GM21381 (cell line): ENCODE results near the gene CREB3L2.
A peak's percentile ranks its signal among the peaks of the same experiment; 100 is the strongest.
"Not testable (repeated sequence)": the region's sequence is repeated elsewhere in the genome, so short reads cannot be mapped to it uniquely, and the experiment has no call there.

ENCODE experiments used
- ATAC-seq: cut with Tn5 transposase; IDR thresholded peaks from one replicate; pipeline ENCODE4 v1.9.1; 2021; ENCODE audit warnings: mild to moderate bottlenecking, moderate library complexity; ENCODE audit not compliant: unreplicated experiment

The CREB3L2 gene

DNA sequence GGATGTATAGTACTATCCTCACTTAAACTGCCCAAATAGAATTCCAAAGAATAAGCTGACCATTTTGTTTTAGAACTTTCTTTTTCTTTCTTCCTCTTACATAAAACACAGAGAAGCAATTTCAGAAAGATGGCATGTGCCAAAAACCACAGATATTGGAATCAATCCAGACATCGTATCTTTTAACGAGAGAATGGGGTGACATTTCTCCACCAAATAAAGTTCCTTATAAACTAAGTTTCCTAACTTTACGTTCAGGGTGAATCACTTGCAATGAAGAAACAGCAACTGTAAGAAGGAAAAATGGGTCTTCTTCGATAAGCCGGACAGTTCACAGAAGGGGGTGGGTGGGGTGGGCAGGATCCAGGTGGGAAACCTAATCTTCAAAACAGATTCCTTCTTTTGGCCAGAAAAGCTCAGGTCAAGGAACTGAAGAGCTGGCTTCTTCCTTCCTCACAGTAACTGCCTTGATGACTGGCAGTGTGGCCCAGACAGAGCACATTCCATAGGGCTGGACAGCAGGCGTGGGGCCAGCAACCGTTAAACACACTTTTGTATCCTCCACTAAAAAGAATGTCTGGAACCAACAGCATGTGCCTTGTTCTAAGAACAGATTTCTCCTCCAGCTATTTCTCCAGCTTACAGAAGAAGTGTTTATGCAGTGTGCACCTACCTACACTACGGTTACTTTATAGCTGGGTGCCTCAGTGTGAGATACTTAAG lies 31.5 kb downstream of the CREB3L2 start:
- ATAC-seq, result no peak

DNA sequence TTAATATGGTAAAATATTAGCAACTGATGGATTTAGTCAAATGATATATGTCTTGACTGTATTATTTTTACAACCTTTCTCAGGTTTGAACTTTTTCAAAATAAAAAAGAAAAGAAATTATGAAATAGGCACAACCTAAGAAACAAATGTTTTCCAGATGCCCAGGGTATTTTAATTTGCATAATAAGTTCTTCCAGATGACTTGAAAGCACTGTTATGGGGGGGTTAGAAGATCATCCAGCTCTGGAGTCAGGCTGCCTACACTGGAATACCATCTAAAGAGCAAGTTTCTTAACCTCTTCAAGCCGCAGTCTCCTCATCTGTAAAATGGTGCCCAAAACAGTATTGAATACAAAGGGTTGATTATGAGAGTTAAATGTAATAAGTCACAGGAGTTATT lies 32.1 kb downstream of the CREB3L2 start:
- no peak for ATAC-seq

DNA sequence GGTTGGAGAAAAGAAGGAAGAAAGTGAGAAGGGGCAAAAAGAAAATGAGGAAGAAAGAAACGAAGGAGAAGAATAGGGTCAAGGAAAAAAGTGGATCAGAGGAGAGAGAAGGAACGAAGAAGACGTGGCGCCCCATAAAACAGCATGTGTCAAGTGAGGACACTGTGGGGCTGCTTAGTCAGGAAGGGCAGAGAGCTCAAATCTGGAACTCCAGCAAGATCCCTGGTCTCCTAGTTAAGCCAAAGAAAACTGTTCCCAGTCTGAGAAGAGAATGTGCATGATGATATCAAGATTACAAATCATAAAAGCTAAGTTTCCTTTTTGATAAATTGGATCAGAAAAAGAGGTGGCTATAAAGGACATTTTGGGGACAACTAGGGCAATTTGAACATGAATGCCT lies 33.0 kb downstream of the CREB3L2 start:
- ATAC-seq, result no peak

DNA sequence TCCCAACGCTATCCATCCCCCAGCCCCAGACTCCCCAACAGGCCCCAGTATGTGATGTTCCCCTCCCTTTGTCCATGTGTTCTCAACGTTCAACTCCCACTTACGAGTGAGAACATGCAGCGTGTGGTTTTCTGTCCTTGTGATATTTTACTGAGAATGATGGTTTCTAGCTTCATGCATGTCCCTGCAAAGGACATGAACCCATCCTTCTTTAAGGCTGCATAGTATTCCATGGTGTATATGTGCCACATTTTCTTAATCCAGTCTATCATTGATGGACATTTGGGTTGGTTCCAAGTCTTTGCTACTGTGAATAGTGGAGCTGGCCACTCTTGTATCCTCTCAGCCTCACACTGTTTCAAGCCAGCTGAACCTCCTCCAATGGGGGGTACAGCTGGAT lies 33.5 kb downstream of the CREB3L2 start:
- ATAC-seq, result not testable (repeated sequence)

DNA sequence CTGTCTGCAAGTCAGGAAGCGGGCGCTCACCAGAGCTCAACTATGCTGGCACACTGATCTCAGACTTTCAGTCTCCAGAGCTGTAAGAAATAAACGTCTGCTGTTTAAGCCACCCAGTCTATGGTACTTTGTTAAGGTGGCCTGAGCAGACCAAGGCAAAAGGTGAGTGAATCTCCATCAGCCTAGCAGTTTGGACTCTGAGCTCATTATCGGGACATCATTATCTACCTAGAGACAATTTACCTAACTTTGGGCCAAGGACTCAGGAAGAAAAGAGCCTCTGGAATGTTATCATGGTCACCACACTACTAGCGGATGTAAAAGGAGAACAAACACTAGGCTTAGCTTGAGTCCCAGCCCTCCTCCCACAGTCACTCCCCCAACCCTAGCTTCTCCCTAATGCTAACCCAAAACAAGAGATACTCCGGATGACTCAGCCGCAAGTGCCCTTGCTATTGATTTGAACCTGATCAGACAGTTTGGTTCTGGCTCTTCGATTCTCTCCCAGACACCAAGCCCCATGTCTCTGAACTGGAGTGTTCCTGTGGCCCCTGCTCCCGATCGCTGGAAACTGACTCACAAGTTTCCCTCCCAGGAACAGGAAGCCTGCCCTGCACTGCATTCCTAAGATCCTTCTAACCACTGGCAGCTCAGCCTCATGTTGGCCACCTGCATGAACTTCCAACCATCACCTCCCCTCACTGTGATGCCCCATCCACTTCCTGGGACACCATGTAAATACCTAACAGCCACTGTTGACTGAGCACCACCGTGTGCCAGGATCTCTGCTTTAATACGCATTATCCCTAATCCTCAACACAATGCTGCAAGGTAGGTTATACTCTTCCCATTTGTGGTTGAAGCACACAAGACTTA lies 34.5 kb downstream of the CREB3L2 start:
- ATAC-seq, result no peak

DNA sequence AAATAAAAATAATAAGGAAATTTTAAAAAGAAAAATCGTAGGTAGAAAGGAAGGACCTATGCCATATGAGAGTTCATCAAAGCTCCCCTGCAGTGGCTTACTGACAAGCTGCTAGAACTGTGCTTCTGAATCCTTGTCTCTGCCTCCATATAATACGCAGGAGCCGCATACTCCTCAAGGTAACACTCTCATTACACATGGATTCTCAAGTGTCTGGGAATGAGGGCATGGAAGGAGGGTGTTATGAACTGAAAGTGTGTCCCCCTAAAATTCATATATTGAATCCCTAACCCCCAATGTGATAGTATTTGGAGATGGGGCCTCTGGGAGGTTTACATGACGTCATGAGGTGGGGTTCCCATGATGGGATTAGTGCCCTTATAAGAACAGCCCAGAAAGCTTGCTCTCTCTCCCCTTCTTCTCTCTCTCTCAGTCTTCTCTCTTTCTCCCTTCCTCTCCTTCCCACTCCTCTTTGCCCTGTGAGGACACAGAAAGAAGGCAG lies 35.2 kb downstream of the CREB3L2 start:
- ATAC-seq, result no peak

DNA sequence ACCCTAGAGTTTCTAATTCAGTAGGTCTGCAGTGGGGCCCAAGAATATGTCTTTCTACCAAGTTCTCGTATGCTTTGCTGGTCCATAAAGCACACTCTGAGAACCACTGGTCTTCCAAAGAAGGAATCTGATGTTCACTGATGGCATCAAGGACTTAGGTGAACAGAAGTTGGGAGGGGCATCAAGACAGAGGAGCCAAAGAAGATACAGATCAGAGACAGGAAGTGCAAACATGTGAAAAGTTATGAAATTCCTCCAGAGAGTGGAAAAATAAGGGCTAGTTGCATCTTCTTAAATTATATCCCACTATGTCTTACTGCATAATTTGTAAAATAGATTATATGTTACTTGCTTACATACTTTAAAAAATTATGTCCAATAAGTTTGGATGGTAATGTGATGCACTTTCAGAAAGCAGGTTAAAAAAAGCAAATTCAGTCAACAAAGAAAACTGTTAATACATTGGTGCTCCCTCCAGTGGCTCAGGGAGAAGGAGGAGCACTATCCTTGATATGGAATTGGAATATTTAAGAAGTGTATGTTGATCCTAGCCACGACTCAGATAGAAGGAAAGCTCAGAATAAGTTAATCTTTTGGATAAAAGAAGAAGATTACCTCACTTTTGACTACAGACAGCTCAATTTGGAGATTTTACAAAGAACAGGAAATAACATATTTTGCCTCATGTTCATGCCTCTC lies 35.8 kb downstream of the CREB3L2 start:
- ATAC-seq, result no peak

DNA sequence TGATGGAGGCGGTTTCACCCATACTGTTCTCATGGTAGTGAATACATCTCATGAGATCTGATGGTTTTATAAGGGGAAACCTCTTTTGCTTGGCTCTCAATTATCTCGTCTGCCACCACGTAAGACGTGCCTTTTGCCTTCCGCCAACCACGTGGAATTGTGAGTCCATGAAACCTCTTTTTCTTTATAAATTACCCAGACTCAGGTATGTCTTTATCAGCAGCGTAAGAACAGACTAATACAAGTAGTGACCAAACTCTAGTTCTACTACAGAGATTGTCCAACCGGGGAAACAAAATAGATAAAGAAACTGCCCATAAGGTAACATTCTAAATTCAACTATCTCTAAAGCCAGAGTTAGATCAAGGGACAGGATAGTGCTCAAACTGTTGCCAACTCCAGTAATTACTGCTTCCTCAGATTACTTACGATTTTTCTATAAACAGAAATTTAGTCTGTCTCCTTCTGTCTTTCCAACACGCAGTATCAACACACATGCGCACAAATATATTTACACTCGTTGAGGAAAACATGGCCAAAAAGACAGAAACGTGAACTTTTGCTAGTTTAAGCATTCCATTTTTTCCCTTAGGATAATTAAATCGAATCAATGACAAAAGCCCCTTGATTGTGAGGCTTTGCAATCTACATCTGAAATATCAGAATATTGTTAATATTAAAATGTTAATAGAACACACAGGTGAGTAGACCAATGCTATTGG lies 36.9 kb downstream of the CREB3L2 start:
- ATAC-seq, result no peak

DNA sequence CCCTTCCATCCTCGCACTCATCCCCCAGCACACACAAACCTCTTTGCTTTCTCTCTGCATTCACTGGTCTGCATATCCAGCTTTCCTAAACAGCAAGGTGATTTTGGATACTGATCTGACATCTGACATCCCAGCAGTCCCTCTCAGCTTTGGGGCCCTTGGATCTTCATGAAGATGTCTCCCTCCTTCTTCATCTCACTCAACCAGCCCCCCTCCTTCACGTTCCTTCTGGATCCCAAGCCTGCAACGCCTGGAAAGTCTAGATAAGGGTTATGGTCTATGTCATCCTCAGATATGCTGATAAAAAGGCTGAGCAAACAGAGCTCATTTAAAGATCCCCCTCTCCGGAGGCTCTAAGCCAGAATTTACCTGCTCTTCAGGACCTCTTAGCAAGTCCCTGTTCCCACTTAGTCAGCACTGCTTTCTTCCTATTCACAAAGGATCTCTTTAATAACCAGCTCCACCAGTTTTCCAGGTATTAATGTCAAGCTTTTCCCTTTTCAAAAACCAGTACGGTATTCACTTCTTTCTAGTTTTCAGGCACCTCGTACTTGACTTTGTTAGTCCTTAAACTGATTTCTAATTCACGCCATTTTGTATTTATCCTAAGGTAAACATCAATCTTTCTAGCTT lies 38.9 kb downstream of the CREB3L2 start:
- no peak for ATAC-seq

DNA sequence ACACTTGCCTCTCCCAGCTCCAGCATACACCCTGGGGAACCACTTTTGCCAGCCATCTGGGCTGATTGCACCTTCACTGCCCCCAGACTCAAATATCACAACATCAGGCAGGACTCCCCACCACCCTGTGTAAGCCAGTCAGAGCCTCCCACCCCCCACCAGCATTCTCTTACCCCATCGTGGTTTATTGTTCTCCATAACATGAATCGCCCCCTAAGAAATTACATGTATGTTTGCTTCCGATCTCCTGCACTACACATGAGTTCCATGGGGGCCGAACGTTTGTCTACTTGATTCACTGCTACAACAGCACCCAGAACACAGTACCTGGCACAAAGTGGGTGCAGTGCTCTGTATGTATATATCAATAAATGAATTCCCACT lies 39.4 kb downstream of the CREB3L2 start:
- no peak for ATAC-seq

DNA sequence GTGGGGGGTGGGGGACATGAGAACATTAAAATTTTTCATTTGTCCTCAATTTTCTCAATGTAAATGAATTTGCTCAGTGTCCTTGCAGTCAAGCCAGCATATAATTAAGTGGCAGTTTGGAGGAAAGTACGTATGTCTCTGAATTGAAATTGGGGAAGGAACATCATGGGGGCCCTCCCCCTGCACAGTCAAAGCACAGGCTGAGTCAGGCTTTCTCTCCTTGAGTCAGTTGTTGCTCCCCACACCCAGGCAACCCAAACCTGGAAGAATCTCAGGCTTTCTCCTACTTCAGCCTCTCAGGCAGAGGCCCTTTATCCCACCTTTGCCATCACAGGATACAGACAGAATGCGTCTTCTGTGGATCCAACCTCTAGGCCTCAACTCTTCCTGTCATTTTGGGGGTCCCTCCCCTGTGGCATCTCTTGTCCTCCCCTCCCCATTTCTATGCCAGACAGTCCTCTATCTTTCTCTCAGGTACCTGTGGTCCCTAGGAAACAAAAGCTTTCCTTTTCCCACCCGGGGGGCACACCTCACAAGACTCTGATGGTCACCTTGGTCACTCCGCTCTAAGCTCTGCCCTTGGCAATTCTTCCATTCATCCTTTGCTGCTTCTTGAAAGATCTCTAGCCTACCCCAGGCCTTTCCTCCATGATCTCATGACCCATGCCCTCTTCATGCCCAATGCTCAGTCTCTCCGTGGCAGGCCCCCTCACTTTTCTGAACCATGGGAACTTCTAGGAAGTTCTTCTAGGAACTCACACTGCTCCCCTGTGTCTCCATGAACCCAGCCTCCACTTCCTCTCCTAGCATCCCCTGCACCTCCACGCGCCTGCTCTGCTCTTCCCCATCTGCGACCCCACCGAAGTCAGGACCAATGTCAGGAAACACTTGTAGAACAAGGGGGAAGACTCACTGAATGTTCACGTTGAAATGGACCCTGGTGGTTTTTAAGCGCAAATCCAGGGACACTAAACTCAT lies 40.4 kb downstream of the CREB3L2 start:
- ATAC-seq, result no peak

DNA sequence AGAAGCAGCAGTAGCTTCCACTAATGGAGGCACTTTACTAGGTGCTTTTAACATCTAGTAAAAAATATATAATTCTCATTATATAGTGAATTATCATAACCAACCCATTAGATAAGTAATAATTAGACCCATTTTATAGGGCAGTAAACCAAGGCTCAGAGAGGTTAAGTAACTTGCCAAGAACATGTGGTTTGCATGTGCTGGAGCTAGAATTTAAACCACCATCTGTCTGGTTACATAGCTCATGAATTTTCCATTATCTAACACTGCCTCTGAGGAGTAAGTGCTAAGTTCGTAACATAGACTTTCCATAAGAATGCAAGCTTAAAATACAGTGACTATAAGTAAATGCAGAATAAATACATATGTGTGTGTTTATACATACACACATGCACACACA lies 41.9 kb downstream of the CREB3L2 start:
- ATAC-seq, result no peak

DNA sequence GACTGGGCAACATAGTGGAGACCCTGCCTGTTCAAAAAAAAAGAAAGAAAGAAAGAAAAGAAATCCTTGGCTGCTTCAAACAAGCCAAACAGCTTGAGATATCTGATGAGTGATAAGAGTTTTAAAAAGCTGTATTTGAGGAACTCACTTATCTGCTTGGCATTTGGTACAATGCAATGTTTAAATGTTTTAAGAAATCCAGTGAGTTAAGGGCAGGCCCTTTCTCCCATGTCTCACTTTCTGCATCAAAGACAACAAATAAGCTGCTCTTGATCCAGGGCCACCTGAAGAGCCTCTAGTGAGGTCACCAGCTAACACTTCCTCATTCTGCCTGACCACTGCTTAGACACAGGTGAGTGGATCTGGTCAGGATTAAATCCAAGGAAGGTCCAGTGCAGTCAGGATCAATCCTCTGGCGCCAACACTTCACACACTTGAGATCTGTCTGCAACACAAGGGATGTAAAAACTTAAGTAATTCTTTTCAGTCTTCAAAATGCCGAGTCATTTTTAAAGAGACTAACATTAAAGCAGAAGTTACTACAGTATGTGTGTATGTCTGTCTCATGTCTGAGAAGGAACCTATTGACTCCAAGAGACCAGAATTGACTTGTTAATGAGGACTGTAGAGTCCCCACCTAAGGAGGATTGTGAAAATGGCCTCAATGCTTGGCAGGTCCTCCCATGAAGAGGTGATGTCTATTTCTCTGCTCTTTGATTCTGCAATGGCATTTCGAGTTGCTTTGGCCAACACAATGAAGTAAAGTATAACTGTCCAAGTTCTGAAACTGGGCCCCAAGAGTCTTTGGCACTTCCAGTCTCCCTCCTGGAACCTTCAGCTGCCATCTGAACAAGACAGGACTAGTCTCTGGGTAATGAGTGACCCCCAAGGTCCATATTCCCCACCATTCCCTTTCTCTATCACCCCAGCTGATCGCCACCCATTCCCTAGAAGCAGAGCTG lies 43.1 kb downstream of the CREB3L2 start:
- peak; percentile 49 for ATAC-seq

DNA sequence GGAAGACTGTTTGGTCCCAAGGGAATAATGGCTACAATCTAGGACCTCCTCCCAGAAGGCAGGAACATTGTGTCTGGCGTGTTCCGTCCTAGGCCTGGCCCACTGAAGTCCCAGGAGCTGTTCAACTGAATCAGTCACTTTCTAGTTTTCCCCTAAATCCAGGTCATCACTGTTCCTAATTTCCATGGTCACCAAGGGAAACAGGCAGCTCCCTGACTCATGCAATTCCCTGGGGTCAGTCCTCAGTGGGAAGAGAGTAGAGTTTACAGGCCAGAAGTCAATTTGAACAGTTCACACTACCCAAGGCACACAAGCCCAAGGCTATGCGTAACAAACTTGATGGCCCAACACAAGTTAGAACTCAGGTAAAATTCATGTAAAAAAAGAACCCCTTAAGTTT lies 44.0 kb downstream of the CREB3L2 start:
- no peak for ATAC-seq

DNA sequence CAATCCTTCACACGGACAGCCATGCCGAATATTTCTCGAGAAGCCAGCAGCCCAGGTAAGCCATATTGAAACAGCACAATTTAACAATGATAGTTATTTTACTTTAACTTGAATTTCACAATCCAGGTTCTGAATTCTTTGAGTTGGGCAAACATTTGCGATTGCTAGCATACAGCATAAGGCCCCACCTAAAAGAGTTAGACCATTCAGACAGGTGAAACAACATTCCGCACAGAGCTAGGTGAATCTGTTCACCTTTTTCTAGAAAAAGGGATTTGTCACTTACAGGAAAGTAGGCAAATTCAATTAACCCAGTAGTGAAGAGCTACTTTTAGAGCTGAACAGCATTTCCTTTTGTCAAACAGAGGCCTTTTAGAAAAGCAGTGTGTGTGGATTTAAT lies 45.3 kb downstream of the CREB3L2 start:
- no peak for ATAC-seq

DNA sequence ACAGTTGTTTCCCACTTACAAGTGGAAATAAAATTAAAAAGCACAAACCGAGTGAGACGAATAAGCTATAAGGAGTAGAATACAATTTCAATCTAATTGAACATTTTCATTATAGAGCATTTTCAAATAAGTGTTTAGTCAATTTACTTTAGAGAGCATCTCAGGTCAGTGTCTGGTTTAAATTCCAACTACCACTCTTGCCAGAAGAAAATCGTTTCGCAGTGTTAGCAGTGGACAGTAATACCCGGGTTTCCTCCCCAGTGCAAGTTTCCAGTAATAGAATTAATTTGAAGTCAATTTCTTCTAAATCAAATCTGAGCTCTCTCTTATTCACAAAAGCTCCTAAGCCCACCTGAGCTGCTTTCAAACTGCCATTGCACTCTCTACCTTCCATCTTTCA lies 45.7 kb downstream of the CREB3L2 start:
- no peak for ATAC-seq

DNA sequence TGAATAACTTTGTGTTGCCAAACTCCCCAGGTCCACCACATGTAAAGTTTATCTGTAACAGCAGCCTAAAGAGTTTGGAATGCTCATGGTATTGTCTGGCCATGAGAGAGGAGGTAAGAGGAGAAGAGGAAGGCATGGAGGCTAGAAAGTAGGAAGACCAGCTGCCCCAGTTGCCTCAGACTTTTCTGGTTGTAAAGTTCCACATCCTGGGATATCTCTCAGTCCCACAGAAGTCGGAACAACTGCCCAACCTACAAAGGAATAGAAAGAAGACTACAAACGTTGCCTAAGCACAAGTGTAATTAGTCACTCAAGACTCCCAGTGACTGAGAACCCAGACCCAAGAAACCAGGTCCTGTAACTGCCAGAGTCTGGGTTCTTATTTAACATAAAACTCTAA lies 47.3 kb downstream of the CREB3L2 start:
- no peak for ATAC-seq
